HFFc6 (cell line): ENCODE measurements around the gene SMYD3. TPM values are rescaled to one million over a fixed set of nuclear protein-coding genes. Genes with fewer than 3 reads are reported as not detected.
A peak's percentile ranks its signal among the peaks of the same experiment; 100 is the strongest.

ENCODE experiments used
- DNase-seq: peaks from one replicate; pipeline ENCODE4 v3.0.0-alpha.2; 2018
- H3K27ac Mint-ChIP-seq: 2 replicates; pipeline ENCODE4 v1.8.0; 2020; ENCODE audit warnings: mild to moderate bottlenecking, mixed read lengths
- H3K27me3 Mint-ChIP-seq: 2 replicates; pipeline ENCODE4 v1.8.0; 2021; ENCODE audit warnings: mild to moderate bottlenecking, moderate library complexity, mixed read lengths; ENCODE audit not compliant: insufficient read depth
- H3K36me3 Mint-ChIP-seq: 2 replicates; pipeline ENCODE4 v1.8.0; 2021; ENCODE audit warnings: low read depth, mixed read lengths
- H3K4me1 Mint-ChIP-seq: 2 replicates; pipeline ENCODE4 v1.8.0; 2020; ENCODE audit warnings: low read depth, mixed read lengths
- H3K4me3 Mint-ChIP-seq: 2 replicates; pipeline ENCODE4 v1.8.0; 2020; ENCODE audit warnings: mild to moderate bottlenecking, moderate library complexity, mixed read lengths
- H3K9me3 Mint-ChIP-seq: 2 replicates; pipeline ENCODE4 v1.8.0; 2020; ENCODE audit warnings: mild to moderate bottlenecking, mixed read lengths
- CTCF ChIP-seq: fragments of 200-600 bp; sonication (generic); IDR thresholded peaks from 2 replicates; pipeline ENCODE4 v1.5.0; 2021; ENCODE audit warnings: antibody characterized with exemption, mild to moderate bottlenecking
- total RNA-seq, 6 experiments: library from RNA; stranded (reverse); fragmentation: NEBNext Ultra II Directional; extraction: Animal tissue kit (Norgen Biotek cat#: 25700); gene quantifications; 2 replicates in 1 of 6; 3 replicates in 5 of 6; pipeline ENCODE4 v1.2.3, GENCODE V29; 2021

SMYD3 gene
- total RNA-seq, 6 experiments from 2014 or later = 28.4 to 37.9 (median 31.2) TPM

GRCh38 chr1:246145900-246146299 lies 361.2 kb downstream of the SMYD3 start:
- DNase-seq = no peak
- Mint-ChIP-seq H3K36me3 (peaks cover 23% of the 10 kb centered on the region), H3K9me3 (no peaks in the 10 kb centered on the region), H3K4me1 (peaks cover 26% of the 10 kb centered on the region), H3K4me3 (no peak overlapping the region), H3K27ac (no peak overlapping the region), H3K27me3 (peaks cover 1% of the 10 kb centered on the region)
- TF ChIP-seq CTCF = no peak

- Mint-ChIP-seq H3K4me1 (peaks cover 36% of the 10 kb centered on the region), H3K36me3 (peaks cover 23% of the 10 kb centered on the region), H3K27ac (no peak overlapping the region), H3K27me3 (peaks cover 1% of the 10 kb centered on the region), H3K4me3 (no peak overlapping the region), H3K9me3 (no peaks in the 10 kb centered on the region)
- DNase-seq = no peak
- TF ChIP-seq CTCF = no peak
Observed at GRCh38 chr1:246144931-246145330, 362.1 kb downstream of the SMYD3 start.

- peaks cover 1% of the 10 kb centered on the region for H3K27me3 Mint-ChIP-seq
- peak; percentile 90 for DNase-seq
- TF ChIP-seq CTCF = no peak
- H3K27ac Mint-ChIP-seq = peak overlapping the region; percentile 86
- peaks cover 14% of the 10 kb centered on the region for H3K36me3 Mint-ChIP-seq
- peaks cover 53% of the 10 kb centered on the region for H3K4me1 Mint-ChIP-seq
- no peaks in the 10 kb centered on the region for H3K9me3 Mint-ChIP-seq
- peak overlapping the region; percentile 73 for H3K4me3 Mint-ChIP-seq
Observed at GRCh38 chr1:246142320-246142893, 364.7 kb downstream of the SMYD3 start.

GRCh38 chr1:246141306-246141705 lies 365.8 kb downstream of the SMYD3 start:
- H3K27me3 Mint-ChIP-seq = peaks cover 1% of the 10 kb centered on the region
- no peak for TF ChIP-seq CTCF
- no peaks in the 10 kb centered on the region for H3K9me3 Mint-ChIP-seq
- H3K27ac Mint-ChIP-seq = peak overlapping the region; percentile 86
- peaks cover 56% of the 10 kb centered on the region for H3K4me1 Mint-ChIP-seq
- no peak for DNase-seq
- no peak overlapping the region; the same call in 1 of the 2 replicates for H3K4me3 Mint-ChIP-seq
- H3K36me3 Mint-ChIP-seq = peaks cover 8% of the 10 kb centered on the region; the same call in 1 of the 2 replicates

GRCh38 chr1:246139745-246140182 lies 367.3 kb downstream of the SMYD3 start:
- peak; percentile 88 for DNase-seq
- Mint-ChIP-seq H3K36me3 (peaks cover 6% of the 10 kb centered on the region; the same call in 1 of the 2 replicates), H3K4me1 (peaks cover 58% of the 10 kb centered on the region), H3K4me3 (peak overlapping the region; percentile 23), H3K27me3 (peaks cover 1% of the 10 kb centered on the region; the same call in 1 of the 2 replicates), H3K9me3 (no peaks in the 10 kb centered on the region), H3K27ac (peak overlapping the region; percentile 79)
- TF ChIP-seq CTCF = no peak
